WTC11 (cell line): Measurements from ENCODE around the gene DCAF4L1.

ENCODE experiments used
- CBFB ChIP-seq: sonication (generic); formaldehyde crosslinking; IDR thresholded peaks from 2 replicates; pipeline ENCODE4 v1.8.1; 2022; ENCODE audit warnings: mild to moderate bottlenecking, low read depth, missing genetic modification reagents
- NFE2L1 ChIP-seq: sonication (generic); formaldehyde crosslinking; IDR thresholded peaks from 2 replicates; pipeline ENCODE4 v1.8.1; 2023; ENCODE audit warnings: missing genetic modification reagents
- TCF7 ChIP-seq: sonication (generic); formaldehyde crosslinking; IDR thresholded peaks from 2 replicates; pipeline ENCODE4 v1.8.0; 2022; ENCODE audit warnings: mild to moderate bottlenecking, low read depth, missing genetic modification reagents, moderate library complexity
- ZNF232 ChIP-seq: sonication (generic); formaldehyde crosslinking; IDR thresholded peaks from 2 replicates; pipeline ENCODE4 v1.8.0; 2022; ENCODE audit warnings: mild to moderate bottlenecking, missing genetic modification reagents
- TF ChIP-seq, protein P1 (sequence below): sonication (generic); formaldehyde crosslinking; IDR thresholded peaks from 2 replicates; pipeline ENCODE4 v1.8.0; 2022; ENCODE audit warnings: mild to moderate bottlenecking, missing genetic modification reagents
- TF ChIP-seq, protein P2 (sequence below): fragments of 200-600 bp; IDR thresholded peaks from 2 replicates; pipeline ENCODE4 v1.8.0; 2022; ENCODE audit warnings: antibody characterized with exemption
- TF ChIP-seq, protein P3 (sequence below): fragments of 250-450 bp; sonication (Bioruptor Pico); IDR thresholded peaks from 2 replicates; pipeline ENCODE4 v1.9.0; 2021; ENCODE audit warnings: mild to moderate bottlenecking
- TF ChIP-seq, protein P4 (sequence below): sonication (generic); formaldehyde crosslinking; IDR thresholded peaks from 2 replicates; pipeline ENCODE4 v1.8.1; 2022; ENCODE audit warnings: low read depth, mild to moderate bottlenecking, moderate library complexity, missing genetic modification reagents, borderline replicate concordance
- TF ChIP-seq, protein P5 (sequence below): sonication (generic); formaldehyde crosslinking; IDR thresholded peaks from 2 replicates; pipeline ENCODE4 v1.8.0; 2022; ENCODE audit warnings: mild to moderate bottlenecking, missing genetic modification reagents

DNA sequence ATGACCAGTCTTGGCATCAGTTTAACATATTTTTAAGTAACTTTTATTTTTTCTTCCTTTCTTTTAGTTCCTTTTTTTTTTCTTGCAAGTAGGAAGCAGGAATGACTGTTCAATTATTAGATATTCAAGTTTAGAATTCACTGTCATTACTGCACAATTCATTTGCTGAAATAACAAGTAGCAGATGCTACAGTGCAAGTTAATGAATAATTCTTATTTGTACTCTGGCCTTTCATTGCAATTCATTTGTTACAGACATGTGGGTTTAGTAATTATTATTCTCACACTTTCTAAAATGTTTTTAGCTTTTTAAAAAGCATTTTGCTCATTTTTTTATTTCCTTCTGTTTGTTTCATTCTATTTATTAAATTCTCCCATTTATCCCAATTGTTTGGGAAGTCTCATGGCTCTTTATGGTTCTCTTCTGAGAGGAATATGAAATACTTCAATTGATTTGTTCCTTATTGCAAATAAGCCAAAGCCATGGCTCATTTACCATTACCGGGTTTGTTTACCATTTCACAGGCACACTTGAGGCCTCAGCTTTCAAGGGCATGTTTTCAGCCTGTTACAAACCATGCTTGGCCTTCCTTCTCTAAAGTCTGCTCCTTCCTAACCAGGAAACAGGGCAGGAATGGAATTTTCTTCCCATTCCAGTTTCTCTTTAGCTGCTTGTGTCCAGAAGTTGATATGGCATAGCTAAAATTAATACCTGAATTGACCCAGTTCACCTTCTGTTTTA lies 4.6 kb upstream of the DCAF4L1 start:
- no peak for TF ChIP-seq CBFB (CRISPR knock-in tag)
- TF ChIP-seq, protein P1, sequence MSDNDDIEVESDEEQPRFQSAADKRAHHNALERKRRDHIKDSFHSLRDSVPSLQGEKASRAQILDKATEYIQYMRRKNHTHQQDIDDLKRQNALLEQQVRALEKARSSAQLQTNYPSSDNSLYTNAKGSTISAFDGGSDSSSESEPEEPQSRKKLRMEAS, result no peak
- TF ChIP-seq, protein P2, sequence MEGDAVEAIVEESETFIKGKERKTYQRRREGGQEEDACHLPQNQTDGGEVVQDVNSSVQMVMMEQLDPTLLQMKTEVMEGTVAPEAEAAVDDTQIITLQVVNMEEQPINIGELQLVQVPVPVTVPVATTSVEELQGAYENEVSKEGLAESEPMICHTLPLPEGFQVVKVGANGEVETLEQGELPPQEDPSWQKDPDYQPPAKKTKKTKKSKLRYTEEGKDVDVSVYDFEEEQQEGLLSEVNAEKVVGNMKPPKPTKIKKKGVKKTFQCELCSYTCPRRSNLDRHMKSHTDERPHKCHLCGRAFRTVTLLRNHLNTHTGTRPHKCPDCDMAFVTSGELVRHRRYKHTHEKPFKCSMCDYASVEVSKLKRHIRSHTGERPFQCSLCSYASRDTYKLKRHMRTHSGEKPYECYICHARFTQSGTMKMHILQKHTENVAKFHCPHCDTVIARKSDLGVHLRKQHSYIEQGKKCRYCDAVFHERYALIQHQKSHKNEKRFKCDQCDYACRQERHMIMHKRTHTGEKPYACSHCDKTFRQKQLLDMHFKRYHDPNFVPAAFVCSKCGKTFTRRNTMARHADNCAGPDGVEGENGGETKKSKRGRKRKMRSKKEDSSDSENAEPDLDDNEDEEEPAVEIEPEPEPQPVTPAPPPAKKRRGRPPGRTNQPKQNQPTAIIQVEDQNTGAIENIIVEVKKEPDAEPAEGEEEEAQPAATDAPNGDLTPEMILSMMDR, result no peak
- TF ChIP-seq, protein P3, sequence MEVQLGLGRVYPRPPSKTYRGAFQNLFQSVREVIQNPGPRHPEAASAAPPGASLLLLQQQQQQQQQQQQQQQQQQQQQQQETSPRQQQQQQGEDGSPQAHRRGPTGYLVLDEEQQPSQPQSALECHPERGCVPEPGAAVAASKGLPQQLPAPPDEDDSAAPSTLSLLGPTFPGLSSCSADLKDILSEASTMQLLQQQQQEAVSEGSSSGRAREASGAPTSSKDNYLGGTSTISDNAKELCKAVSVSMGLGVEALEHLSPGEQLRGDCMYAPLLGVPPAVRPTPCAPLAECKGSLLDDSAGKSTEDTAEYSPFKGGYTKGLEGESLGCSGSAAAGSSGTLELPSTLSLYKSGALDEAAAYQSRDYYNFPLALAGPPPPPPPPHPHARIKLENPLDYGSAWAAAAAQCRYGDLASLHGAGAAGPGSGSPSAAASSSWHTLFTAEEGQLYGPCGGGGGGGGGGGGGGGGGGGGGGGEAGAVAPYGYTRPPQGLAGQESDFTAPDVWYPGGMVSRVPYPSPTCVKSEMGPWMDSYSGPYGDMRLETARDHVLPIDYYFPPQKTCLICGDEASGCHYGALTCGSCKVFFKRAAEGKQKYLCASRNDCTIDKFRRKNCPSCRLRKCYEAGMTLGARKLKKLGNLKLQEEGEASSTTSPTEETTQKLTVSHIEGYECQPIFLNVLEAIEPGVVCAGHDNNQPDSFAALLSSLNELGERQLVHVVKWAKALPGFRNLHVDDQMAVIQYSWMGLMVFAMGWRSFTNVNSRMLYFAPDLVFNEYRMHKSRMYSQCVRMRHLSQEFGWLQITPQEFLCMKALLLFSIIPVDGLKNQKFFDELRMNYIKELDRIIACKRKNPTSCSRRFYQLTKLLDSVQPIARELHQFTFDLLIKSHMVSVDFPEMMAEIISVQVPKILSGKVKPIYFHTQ (CRISPR knock-in tag), result no peak
- TF ChIP-seq, protein P4, sequence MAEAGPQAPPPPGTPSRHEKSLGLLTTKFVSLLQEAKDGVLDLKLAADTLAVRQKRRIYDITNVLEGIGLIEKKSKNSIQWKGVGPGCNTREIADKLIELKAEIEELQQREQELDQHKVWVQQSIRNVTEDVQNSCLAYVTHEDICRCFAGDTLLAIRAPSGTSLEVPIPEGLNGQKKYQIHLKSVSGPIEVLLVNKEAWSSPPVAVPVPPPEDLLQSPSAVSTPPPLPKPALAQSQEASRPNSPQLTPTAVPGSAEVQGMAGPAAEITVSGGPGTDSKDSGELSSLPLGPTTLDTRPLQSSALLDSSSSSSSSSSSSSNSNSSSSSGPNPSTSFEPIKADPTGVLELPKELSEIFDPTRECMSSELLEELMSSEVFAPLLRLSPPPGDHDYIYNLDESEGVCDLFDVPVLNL, result no peak
- TF ChIP-seq, protein P5, sequence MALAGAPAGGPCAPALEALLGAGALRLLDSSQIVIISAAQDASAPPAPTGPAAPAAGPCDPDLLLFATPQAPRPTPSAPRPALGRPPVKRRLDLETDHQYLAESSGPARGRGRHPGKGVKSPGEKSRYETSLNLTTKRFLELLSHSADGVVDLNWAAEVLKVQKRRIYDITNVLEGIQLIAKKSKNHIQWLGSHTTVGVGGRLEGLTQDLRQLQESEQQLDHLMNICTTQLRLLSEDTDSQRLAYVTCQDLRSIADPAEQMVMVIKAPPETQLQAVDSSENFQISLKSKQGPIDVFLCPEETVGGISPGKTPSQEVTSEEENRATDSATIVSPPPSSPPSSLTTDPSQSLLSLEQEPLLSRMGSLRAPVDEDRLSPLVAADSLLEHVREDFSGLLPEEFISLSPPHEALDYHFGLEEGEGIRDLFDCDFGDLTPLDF (CRISPR knock-in tag), result no peak
- no peak for TF ChIP-seq NFE2L1 (CRISPR knock-in tag)
- TF ChIP-seq ZNF232, result no peak
- no peak for TF ChIP-seq TCF7 (CRISPR knock-in tag)
